HepG2 (cell line): ENCODE data around the gene KLF15. TPM values are rescaled to one million over a fixed set of nuclear protein-coding genes. Genes with fewer than 3 reads are reported as not detected.
A peak's percentile ranks its signal among the peaks of the same experiment; 100 is the strongest.

Experiments
- CHD2 ChIP-seq: IDR thresholded peaks from 2 replicates; pipeline ENCODE4 v1.6.1; 2011; ENCODE audit warnings: low read depth, low read length, improper control_type of control experiment
- FOXP1 ChIP-seq, 2 experiments: fragments of 450-650 bp in 1 of 2; IDR thresholded peaks; 2 replicates each; pipeline ENCODE4 v1.6.1; 2017 to 2018; ENCODE audit warnings: antibody characterized with exemption in 1 of 2
- GLI4 ChIP-seq: sonication (generic); formaldehyde crosslinking; IDR thresholded peaks from 2 replicates; pipeline ENCODE4 v1.5.1; 2020; ENCODE audit warnings: missing genetic modification reagents, mild to moderate bottlenecking, moderate library complexity, borderline replicate concordance
- HHEX ChIP-seq: IDR thresholded peaks from 2 replicates; pipeline ENCODE4 v1.6.1; 2016; ENCODE audit warnings: control low read depth
- MXI1 ChIP-seq: IDR thresholded peaks from 3 replicates; pipeline ENCODE4 v1.6.1; 2012; ENCODE audit warnings: low read depth, low read length, inconsistent platforms, borderline replicate concordance
- POLR2AphosphoS5 ChIP-seq: IDR thresholded peaks from 2 replicates; pipeline ENCODE4 v1.6.1; 2012; ENCODE audit warnings: low read depth, low read length
- SIX1 ChIP-seq: sonication (generic); formaldehyde crosslinking; IDR thresholded peaks from 2 replicates; pipeline ENCODE4 v1.4.0; 2020; ENCODE audit warnings: missing genetic modification reagents, borderline replicate concordance
- SOX13 ChIP-seq, 3 experiments: fragments of 450-650 bp in 1 of 3; sonication (generic) in 1 of 3; formaldehyde crosslinking in 1 of 3; IDR thresholded peaks in 2 of 3; conservative IDR thresholded peaks in 1 of 3; 2 replicates each; pipeline versions ENCODE4 v1.5.0 to v1.6.1; 2016 to 2020; ENCODE audit warnings: antibody characterized with exemption in 1 of 3, mild to moderate bottlenecking in 1 of 3, missing compliant biosample characterization in 1 of 3, missing genetic modification reagents in 1 of 3, moderate library complexity in 1 of 3
- TEAD3 ChIP-seq: optimal IDR thresholded peaks from 2 replicates; pipeline ENCODE3; 2016; ENCODE audit warnings: borderline replicate concordance
- THAP11 ChIP-seq: IDR thresholded peaks from 2 replicates; pipeline ENCODE4 v1.6.1; 2016; ENCODE audit warnings: missing biosample characterization, missing genetic modification reagents
- THYN1 ChIP-seq: sonication (generic); formaldehyde crosslinking; IDR thresholded peaks from 2 replicates; pipeline ENCODE4 v1.8.1; 2023; ENCODE audit warnings: low read depth, mild to moderate bottlenecking, moderate library complexity, missing genetic modification reagents, borderline replicate concordance
- ZBTB7B ChIP-seq: sonication (generic); formaldehyde crosslinking; IDR thresholded peaks from 2 replicates; pipeline ENCODE4 v1.4.0; 2020; ENCODE audit warnings: missing genetic modification reagents
- ZIK1 ChIP-seq: sonication (generic); formaldehyde crosslinking; IDR thresholded peaks from 2 replicates; pipeline ENCODE4 v1.5.0; 2020; ENCODE audit warnings: mild to moderate bottlenecking, low read depth, missing genetic modification reagents, borderline replicate concordance
- ZNF24 ChIP-seq: fragments of 450-650 bp; IDR thresholded peaks from 2 replicates; pipeline ENCODE4 v1.6.1; 2017; ENCODE audit warnings: antibody characterized with exemption, mild to moderate bottlenecking
- ZNF75D ChIP-seq: sonication (generic); formaldehyde crosslinking; IDR thresholded peaks from 2 replicates; pipeline ENCODE4 v1.8.1; 2023; ENCODE audit warnings: missing genetic modification reagents, mild to moderate bottlenecking, borderline replicate concordance
- polyA plus RNA-seq, 8 experiments: library from polyadenylated mRNA; depleted of rRNA in 3 of 8; stranded (reverse) in 7 of 8; unstranded in 1 of 8; fragments of >200 nt; fragmentation: Illumina TruSeq in 4 of 8; extraction: Trizol in 4 of 8; gene quantifications; 2 replicates each; pipeline versions ENCODE4 v1.2.1 to v1.2.3, GENCODE V29; 2011 to 2016; ENCODE audit warnings: low read depth in 4 of 8, missing spikeins in 1 of 8, mixed read lengths in 1 of 8; ENCODE audit not compliant: insufficient read depth in 1 of 8
- total RNA-seq, 5 experiments: library from RNA; depleted of rRNA; stranded (reverse); fragments of >200 nt; fragmentation: Illumina TruSeq; extraction: Trizol; gene quantifications; 2 replicates each; pipeline ENCODE4 v1.2.3, GENCODE V29; 2016; ENCODE audit warnings: low read depth in 1 of 5
- TF ChIP-seq, protein P1 (sequence below), 2 experiments: sonication (generic) in 1 of 2; formaldehyde crosslinking in 1 of 2; IDR thresholded peaks; 2 replicates each; pipeline versions ENCODE4 v1.6.1 to v1.9.0; 2014 to 2022; ENCODE audit warnings: antibody characterized with exemption in 1 of 2, borderline replicate concordance in 1 of 2, inconsistent platforms in 1 of 2, low read depth in 1 of 2, missing genetic modification reagents in 1 of 2
- TF ChIP-seq, protein P2 (sequence below): sonication (generic); formaldehyde crosslinking; IDR thresholded peaks from 2 replicates; pipeline ENCODE4 v1.5.1; 2020; ENCODE audit warnings: mild to moderate bottlenecking, missing genetic modification reagents, moderate library complexity
- TF ChIP-seq, protein P3 (sequence below): sonication (generic); formaldehyde crosslinking; IDR thresholded peaks from 2 replicates; pipeline ENCODE4 v1.4.0; 2020; ENCODE audit warnings: low read depth, mild to moderate bottlenecking, missing genetic modification reagents
- TF ChIP-seq, protein P4 (sequence below): sonication (generic); formaldehyde crosslinking; IDR thresholded peaks from 2 replicates; pipeline ENCODE4 v1.4.0; 2020; ENCODE audit warnings: missing genetic modification reagents

Gene KLF15
- total and polyA plus RNA-seq, 2 of the 13 experiments (the other 11 are each of a cell fraction or from before 2014, with no cell fraction given), result 7.1 to 7.8 TPM

DNA sequence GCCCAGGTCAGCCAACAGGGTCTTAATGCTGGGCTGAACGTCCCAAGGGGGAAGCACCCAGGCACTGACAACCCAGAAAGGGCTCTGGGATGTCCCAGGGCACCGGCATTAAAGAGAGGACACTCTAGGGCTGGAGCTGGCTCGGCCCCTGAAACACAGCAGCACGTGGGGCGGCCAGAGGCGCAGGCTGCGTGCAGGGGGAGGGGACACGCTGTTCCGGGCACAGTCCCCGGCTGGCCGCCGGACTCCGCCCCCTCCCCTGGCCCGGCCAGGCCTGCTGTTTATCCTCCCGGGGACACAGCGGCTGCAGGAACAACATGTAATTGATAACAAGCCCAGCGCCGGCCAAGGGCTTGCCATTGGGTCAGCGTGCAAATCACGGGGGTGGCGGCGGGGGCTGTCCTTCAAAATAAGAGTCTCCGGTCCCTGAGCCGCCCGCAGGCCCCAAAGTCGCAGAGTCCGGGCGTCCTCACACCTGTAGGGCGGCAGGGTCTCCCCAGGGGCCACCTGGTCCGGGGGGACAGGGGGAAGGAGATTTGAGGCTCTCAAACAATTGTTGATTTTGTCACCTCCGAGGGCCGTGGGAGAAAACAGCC is 1.3 kb downstream of the KLF15 start (continued):
- TF ChIP-seq, protein P1, sequence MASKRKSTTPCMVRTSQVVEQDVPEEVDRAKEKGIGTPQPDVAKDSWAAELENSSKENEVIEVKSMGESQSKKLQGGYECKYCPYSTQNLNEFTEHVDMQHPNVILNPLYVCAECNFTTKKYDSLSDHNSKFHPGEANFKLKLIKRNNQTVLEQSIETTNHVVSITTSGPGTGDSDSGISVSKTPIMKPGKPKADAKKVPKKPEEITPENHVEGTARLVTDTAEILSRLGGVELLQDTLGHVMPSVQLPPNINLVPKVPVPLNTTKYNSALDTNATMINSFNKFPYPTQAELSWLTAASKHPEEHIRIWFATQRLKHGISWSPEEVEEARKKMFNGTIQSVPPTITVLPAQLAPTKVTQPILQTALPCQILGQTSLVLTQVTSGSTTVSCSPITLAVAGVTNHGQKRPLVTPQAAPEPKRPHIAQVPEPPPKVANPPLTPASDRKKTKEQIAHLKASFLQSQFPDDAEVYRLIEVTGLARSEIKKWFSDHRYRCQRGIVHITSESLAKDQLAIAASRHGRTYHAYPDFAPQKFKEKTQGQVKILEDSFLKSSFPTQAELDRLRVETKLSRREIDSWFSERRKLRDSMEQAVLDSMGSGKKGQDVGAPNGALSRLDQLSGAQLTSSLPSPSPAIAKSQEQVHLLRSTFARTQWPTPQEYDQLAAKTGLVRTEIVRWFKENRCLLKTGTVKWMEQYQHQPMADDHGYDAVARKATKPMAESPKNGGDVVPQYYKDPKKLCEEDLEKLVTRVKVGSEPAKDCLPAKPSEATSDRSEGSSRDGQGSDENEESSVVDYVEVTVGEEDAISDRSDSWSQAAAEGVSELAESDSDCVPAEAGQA (IDR thresholded peaks at IDR 0.05; ENCODE audit: low read depth), result 0 out of 2 replicates have a peak, but pooled peaks have one; percentile 19
- TF ChIP-seq, protein P1 (CRISPR knock-in tag; IDR thresholded peaks at IDR 0.05; ENCODE audit: borderline replicate concordance), result no peak
- TF ChIP-seq CHD2 (0 out of 2 replicates have a peak, but pooled peaks have one; percentile 44), MXI1 (peak; percentile 96; the same call in 2 of the 3 replicates), GLI4 (CRISPR knock-in tag) (no peak), ZNF75D (CRISPR knock-in tag) (no peak), ZBTB7B (CRISPR knock-in tag) (peak; percentile 50; the same call in 1 of the 2 replicates), HHEX (no peak), THYN1 (CRISPR knock-in tag) (no peak), FOXP1 (IDR thresholded peaks at IDR 0.05) (0 out of 2 replicates have a peak, but pooled peaks have one; percentile 66), FOXP1 (CRISPR knock-in tag; IDR thresholded peaks at IDR 0.05) (peak; percentile 89), SOX13 (IDR thresholded peaks at IDR 0.05) (no peak), SOX13 (CRISPR knock-in tag; conservative IDR thresholded peaks at IDR 0.05 in 1 of 2, IDR thresholded peaks at IDR 0.05 in 1 of 2) (peak in 1 of 2 experiments; percentile 56; a peak in 2 of 4 replicates), ZIK1 (peak; percentile 65; the same call in 1 of the 2 replicates), ZNF24 (no peak), SIX1 (CRISPR knock-in tag) (peak; percentile 39; the same call in 1 of the 2 replicates), THAP11 (peak; percentile 63; the same call in 1 of the 2 replicates), TEAD3 (CRISPR knock-in tag) (peak; percentile 43), POLR2AphosphoS5 (peak; percentile 44)
- TF ChIP-seq, protein P2, sequence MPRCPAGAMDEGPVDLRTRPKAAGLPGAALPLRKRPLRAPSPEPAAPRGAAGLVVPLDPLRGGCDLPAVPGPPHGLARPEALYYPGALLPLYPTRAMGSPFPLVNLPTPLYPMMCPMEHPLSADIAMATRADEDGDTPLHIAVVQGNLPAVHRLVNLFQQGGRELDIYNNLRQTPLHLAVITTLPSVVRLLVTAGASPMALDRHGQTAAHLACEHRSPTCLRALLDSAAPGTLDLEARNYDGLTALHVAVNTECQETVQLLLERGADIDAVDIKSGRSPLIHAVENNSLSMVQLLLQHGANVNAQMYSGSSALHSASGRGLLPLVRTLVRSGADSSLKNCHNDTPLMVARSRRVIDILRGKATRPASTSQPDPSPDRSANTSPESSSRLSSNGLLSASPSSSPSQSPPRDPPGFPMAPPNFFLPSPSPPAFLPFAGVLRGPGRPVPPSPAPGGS (CRISPR knock-in tag), result no peak
- TF ChIP-seq, protein P3, sequence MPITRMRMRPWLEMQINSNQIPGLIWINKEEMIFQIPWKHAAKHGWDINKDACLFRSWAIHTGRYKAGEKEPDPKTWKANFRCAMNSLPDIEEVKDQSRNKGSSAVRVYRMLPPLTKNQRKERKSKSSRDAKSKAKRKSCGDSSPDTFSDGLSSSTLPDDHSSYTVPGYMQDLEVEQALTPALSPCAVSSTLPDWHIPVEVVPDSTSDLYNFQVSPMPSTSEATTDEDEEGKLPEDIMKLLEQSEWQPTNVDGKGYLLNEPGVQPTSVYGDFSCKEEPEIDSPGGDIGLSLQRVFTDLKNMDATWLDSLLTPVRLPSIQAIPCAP (CRISPR knock-in tag), result no peak
- TF ChIP-seq, protein P4, sequence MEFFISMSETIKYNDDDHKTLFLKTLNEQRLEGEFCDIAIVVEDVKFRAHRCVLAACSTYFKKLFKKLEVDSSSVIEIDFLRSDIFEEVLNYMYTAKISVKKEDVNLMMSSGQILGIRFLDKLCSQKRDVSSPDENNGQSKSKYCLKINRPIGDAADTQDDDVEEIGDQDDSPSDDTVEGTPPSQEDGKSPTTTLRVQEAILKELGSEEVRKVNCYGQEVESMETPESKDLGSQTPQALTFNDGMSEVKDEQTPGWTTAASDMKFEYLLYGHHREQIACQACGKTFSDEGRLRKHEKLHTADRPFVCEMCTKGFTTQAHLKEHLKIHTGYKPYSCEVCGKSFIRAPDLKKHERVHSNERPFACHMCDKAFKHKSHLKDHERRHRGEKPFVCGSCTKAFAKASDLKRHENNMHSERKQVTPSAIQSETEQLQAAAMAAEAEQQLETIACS (CRISPR knock-in tag), result no peak
